K562 (cell line): ENCODE results near the gene SPINT2. TPM values are rescaled to one million over a fixed set of nuclear protein-coding genes. Genes with fewer than 3 reads are reported as not detected.

Source experiments
- CBX2 ChIP-seq: fragments of 200-600 bp; sonication (generic); IDR thresholded peaks from one replicate; pipeline ENCODE4 v1.6.1; 2012; ENCODE audit warnings: mild to moderate bottlenecking, low read length, inconsistent platforms; ENCODE audit not compliant: insufficient read depth, poor library complexity, severe bottlenecking
- CCNT2 ChIP-seq: IDR thresholded peaks from 2 replicates; pipeline ENCODE4 v1.6.1; 2011; ENCODE audit warnings: borderline replicate concordance, low read depth, mild to moderate bottlenecking, moderate library complexity, mixed read lengths, low read length; ENCODE audit not compliant: insufficient read length; ENCODE audit errors: extremely low read depth
- HLTF ChIP-seq: fragments of 450-650 bp; IDR thresholded peaks from 2 replicates; pipeline ENCODE4 v1.6.1; 2016
- NFXL1 ChIP-seq: fragments of 450-650 bp; formaldehyde crosslinking; IDR thresholded peaks from 2 replicates; pipeline ENCODE4 v1.4.0; 2021; ENCODE audit warnings: mild to moderate bottlenecking
- POLR2A ChIP-seq: fragments of 450-650 bp; conservative IDR thresholded peaks from 2 replicates; pipeline ENCODE4 v1.6.1; 2016
- RBFOX2 ChIP-seq: fragments of 200-400 bp; formaldehyde crosslinking; IDR thresholded peaks from 2 replicates; pipeline ENCODE4 v1.6.1; 2017; ENCODE audit warnings: low read depth, mild to moderate bottlenecking, low read length, moderate library complexity
- ZNF589 ChIP-seq: fragments of 200-800 bp; sonication (Bioruptor generic); IDR thresholded peaks from 2 replicates; pipeline ENCODE4 v1.6.1; 2016; ENCODE audit warnings: low read depth, missing genetic modification characterization, missing compliant biosample characterization
- polyA plus RNA-seq, 8 experiments: library from polyadenylated mRNA; depleted of rRNA in 4 of 8; stranded (reverse) in 5 of 8; unstranded in 3 of 8; fragments of >200 nt; fragmentation: Nextera tagmentation in 2 of 8; fragmentation: Illumina TruSeq in 1 of 8; extraction: Ambion mirVana in 2 of 8; extraction: Trizol in 1 of 8; gene quantifications; 2 replicates each; pipeline versions ENCODE4 v1.2.1 to v1.2.3, GENCODE V29; 2011 to 2014; ENCODE audit warnings: inconsistent platforms in 1 of 8, missing spikeins in 1 of 8
- total RNA-seq, 7 experiments: library from RNA; depleted of rRNA in 6 of 7; stranded (reverse); fragments of >200 nt in 6 of 7; fragmentation: Illumina TruSeq in 2 of 7; extraction: Trizol in 2 of 7; gene quantifications; 2 replicates each; pipeline versions ENCODE4 v1.2.1 to v1.2.3, GENCODE V29; 2011 to 2021; ENCODE audit warnings: low replicate concordance in 1 of 7
- TF ChIP-seq, protein P1 (sequence below): sonication (generic); formaldehyde crosslinking; IDR thresholded peaks from 2 replicates; pipeline ENCODE4 v1.8.0; 2022; ENCODE audit warnings: mild to moderate bottlenecking, missing genetic modification reagents
- TF ChIP-seq, protein P2 (sequence below): fragments of 150-350 bp; conservative IDR thresholded peaks from 2 replicates; pipeline ENCODE4 v1.6.1; 2014; ENCODE audit warnings: low read length

SPINT2 gene
- total and polyA plus RNA-seq, 9 of the 15 experiments (the other 6 are each of a cell fraction or from before 2014, with no cell fraction given) = 0.65 to 4.5 (median 3.4) TPM

- TF ChIP-seq, protein P1, sequence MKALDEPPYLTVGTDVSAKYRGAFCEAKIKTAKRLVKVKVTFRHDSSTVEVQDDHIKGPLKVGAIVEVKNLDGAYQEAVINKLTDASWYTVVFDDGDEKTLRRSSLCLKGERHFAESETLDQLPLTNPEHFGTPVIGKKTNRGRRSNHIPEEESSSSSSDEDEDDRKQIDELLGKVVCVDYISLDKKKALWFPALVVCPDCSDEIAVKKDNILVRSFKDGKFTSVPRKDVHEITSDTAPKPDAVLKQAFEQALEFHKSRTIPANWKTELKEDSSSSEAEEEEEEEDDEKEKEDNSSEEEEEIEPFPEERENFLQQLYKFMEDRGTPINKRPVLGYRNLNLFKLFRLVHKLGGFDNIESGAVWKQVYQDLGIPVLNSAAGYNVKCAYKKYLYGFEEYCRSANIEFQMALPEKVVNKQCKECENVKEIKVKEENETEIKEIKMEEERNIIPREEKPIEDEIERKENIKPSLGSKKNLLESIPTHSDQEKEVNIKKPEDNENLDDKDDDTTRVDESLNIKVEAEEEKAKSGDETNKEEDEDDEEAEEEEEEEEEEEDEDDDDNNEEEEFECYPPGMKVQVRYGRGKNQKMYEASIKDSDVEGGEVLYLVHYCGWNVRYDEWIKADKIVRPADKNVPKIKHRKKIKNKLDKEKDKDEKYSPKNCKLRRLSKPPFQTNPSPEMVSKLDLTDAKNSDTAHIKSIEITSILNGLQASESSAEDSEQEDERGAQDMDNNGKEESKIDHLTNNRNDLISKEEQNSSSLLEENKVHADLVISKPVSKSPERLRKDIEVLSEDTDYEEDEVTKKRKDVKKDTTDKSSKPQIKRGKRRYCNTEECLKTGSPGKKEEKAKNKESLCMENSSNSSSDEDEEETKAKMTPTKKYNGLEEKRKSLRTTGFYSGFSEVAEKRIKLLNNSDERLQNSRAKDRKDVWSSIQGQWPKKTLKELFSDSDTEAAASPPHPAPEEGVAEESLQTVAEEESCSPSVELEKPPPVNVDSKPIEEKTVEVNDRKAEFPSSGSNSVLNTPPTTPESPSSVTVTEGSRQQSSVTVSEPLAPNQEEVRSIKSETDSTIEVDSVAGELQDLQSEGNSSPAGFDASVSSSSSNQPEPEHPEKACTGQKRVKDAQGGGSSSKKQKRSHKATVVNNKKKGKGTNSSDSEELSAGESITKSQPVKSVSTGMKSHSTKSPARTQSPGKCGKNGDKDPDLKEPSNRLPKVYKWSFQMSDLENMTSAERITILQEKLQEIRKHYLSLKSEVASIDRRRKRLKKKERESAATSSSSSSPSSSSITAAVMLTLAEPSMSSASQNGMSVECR = 0 out of 2 replicates have a peak, but pooled peaks have one; percentile 15
- TF ChIP-seq HLTF (0 out of 2 replicates have a peak, but pooled peaks have one; percentile 51), ZNF589 (CRISPR knock-in tag) (no peak), RBFOX2 (peak; percentile 64), CCNT2 (peak; percentile 27), CBX2 (no peak), NFXL1 (CRISPR knock-in tag) (no peak), POLR2A (peak; percentile 75)
- TF ChIP-seq, protein P2, sequence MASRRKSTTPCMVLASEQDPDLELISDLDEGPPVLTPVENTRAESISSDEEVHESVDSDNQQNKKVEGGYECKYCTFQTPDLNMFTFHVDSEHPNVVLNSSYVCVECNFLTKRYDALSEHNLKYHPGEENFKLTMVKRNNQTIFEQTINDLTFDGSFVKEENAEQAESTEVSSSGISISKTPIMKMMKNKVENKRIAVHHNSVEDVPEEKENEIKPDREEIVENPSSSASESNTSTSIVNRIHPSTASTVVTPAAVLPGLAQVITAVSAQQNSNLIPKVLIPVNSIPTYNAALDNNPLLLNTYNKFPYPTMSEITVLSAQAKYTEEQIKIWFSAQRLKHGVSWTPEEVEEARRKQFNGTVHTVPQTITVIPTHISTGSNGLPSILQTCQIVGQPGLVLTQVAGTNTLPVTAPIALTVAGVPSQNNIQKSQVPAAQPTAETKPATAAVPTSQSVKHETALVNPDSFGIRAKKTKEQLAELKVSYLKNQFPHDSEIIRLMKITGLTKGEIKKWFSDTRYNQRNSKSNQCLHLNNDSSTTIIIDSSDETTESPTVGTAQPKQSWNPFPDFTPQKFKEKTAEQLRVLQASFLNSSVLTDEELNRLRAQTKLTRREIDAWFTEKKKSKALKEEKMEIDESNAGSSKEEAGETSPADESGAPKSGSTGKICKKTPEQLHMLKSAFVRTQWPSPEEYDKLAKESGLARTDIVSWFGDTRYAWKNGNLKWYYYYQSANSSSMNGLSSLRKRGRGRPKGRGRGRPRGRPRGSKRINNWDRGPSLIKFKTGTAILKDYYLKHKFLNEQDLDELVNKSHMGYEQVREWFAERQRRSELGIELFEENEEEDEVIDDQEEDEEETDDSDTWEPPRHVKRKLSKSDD = no peak
- TF ChIP-seq, all 486 proteins: peak for 11
Observed at GRCh38 chr19:38304352-38304865, 40.0 kb downstream of the SPINT2 start (continued).
